HAP-1 (cell line): ENCODE results near the gene ZDHHC7.
"Not testable (repeated sequence)": the region's sequence is repeated elsewhere in the genome, so short reads cannot be mapped to it uniquely, and the experiment has no call there.

Experiments used
- DNase-seq, 2 experiments: peaks; one replicate each; pipeline ENCODE4 v3.0.0-alpha.2; 2016 to 2020; ENCODE audit warnings: low spot score in 2 of 2
- H3K27me3 ChIP-seq: fragments of 250-450 bp; sonication (Bioruptor Pico); 2 replicates; pipeline ENCODE4 v1.5.1; 2020; ENCODE audit warnings: low read depth, mild to moderate bottlenecking, moderate library complexity
- H3K36me3 ChIP-seq: fragments of 250-450 bp; sonication (Bioruptor Pico); replicated peaks from 2 replicates; pipeline ENCODE4 v1.5.1; 2020; ENCODE audit warnings: mild to moderate bottlenecking
- H3K4me1 ChIP-seq: fragments of 250-450 bp; sonication (Bioruptor Pico); 2 replicates; pipeline ENCODE4 v1.5.1; 2020; ENCODE audit warnings: mild to moderate bottlenecking
- H3K4me3 ChIP-seq: fragments of 250-450 bp; sonication (Bioruptor Pico); 2 replicates; pipeline ENCODE4 v1.5.1; 2020; ENCODE audit warnings: mild to moderate bottlenecking, moderate library complexity
- H3K9me3 ChIP-seq: fragments of 250-450 bp; sonication (Bioruptor Pico); 2 replicates; pipeline ENCODE4 v1.5.1; 2020; ENCODE audit warnings: mild to moderate bottlenecking, moderate library complexity
- in situ Hi-C: fragments of 300-500 bp; cut with MboI; formaldehyde crosslinking; loops from 3 replicates; pipeline ENCODE4 v1.14.3; 2020; ENCODE audit warnings: low sequenced_read_pairs, inconsistent platforms, mixed read lengths

The ZDHHC7 gene

GRCh38 chr16:84950906-84951305 lies 60.4 kb downstream of the ZDHHC7 start:
- H3K36me3 ChIP-seq = no peaks in the 10 kb centered on the region
- no peaks in the 10 kb centered on the region for H3K4me1 ChIP-seq
- H3K4me3 ChIP-seq = no peak overlapping the region
- DNase-seq = peak in 1 of 2 experiments; percentile 67
- no peaks in the 10 kb centered on the region for H3K27me3 ChIP-seq
- in situ Hi-C loops = no loop called here
- H3K9me3 ChIP-seq = no peaks in the 10 kb centered on the region

DNA sequence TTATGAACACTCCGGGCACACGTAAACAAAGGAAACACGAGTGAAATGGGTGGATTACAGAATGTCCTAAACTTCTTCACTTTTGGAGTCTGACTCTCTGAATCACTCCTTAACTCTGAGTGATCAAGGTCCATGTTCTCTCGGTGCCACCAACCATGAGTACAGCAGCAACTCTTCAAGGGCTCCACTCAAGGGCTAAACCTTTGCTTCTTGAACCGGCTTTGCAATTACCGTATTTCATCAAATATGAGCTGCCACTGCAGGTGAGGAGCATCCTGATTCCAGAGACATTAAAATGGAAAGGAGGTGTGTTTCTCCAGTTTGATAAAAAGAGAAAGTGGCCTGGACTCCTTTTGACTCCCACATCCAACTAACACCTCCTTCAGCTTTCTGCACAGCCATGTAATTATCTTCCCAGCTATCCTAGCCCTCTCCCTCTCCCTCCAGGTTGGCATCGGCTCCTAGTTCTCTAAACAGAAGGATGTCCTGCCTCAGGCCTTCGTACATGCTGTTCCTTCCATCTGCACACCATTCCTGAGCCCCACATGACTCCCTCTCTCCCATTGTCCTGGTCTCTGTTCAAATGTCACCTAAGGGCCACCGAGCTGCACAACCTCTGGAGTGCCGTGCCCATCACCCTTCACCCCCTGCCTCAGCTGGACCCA lies 61.4 kb downstream of the ZDHHC7 start:
- DNase-seq = no peak
- Histone ChIP-seq H3K9me3 (no peaks in the 10 kb centered on the region), H3K36me3 (no peaks in the 10 kb centered on the region), H3K4me1 (no peaks in the 10 kb centered on the region), H3K4me3 (no peak overlapping the region), H3K27me3 (no peaks in the 10 kb centered on the region)
- in situ Hi-C loops = no loop called here

GRCh38 chr16:84948851-84949610 lies 62.3 kb downstream of the ZDHHC7 start:
- no peak overlapping the region for H3K4me3 ChIP-seq
- H3K4me1 ChIP-seq = no peaks in the 10 kb centered on the region
- no peaks in the 10 kb centered on the region for H3K9me3 ChIP-seq
- DNase-seq = no peak
- in situ Hi-C loops = no loop called here
- no peaks in the 10 kb centered on the region for H3K36me3 ChIP-seq
- H3K27me3 ChIP-seq = no peaks in the 10 kb centered on the region

DNA sequence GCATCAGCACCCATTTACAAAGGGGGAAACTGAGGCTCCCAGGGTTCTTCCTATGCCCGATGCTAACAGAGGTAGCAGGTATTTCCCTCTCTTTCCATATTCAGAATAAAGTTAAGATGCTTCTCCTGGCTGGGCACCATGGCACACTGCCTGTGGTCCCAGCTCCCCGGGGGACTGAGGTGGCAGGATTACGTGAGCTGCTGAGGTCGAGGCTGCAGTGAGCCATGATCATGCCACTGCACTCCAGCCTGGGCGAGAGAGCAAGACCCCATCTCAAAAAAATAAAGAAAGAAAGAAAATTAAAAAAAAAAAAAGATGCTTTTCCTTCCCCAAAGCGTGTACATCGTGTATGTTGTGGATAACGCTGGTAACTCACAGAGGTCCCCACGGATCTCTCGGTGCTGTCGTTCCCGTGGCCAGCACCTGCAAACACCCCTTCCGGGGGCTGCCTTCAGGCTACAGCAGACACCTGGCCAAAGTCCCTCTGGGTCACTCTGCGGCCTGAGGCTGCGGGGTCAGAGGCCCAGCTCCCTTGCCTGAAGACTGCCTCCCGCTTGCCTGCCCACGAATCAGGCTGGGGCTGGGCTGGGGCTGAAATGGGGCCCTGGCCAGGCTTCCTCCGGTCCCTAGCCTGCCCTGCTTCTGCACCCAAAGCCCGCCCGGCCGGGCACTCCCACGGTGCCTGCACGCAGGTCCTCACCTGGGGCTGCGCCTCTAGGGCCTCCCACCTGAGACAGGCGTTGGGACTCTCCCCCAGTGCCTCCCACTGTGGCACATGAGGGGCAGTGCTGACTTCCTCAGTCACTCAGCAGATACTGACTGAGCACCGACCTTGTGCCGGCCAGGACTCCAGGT lies 63.1 kb downstream of the ZDHHC7 start:
- H3K4me1 ChIP-seq = no peaks in the 10 kb centered on the region
- no peaks in the 10 kb centered on the region for H3K36me3 ChIP-seq
- H3K27me3 ChIP-seq = no peaks in the 10 kb centered on the region
- no peaks in the 10 kb centered on the region for H3K9me3 ChIP-seq
- H3K4me3 ChIP-seq = no peak overlapping the region
- in situ Hi-C loops = no loop called here
- no peak for DNase-seq

- H3K4me1 ChIP-seq = no peaks in the 10 kb centered on the region
- H3K9me3 ChIP-seq = no peaks in the 10 kb centered on the region
- no peak for DNase-seq
- in situ Hi-C loops = no loop called here
- H3K36me3 ChIP-seq = no peaks in the 10 kb centered on the region
- no peaks in the 10 kb centered on the region for H3K27me3 ChIP-seq
- no peak overlapping the region for H3K4me3 ChIP-seq
Measured at GRCh38 chr16:84947022-84947421, 64.3 kb downstream of the ZDHHC7 start.

DNA sequence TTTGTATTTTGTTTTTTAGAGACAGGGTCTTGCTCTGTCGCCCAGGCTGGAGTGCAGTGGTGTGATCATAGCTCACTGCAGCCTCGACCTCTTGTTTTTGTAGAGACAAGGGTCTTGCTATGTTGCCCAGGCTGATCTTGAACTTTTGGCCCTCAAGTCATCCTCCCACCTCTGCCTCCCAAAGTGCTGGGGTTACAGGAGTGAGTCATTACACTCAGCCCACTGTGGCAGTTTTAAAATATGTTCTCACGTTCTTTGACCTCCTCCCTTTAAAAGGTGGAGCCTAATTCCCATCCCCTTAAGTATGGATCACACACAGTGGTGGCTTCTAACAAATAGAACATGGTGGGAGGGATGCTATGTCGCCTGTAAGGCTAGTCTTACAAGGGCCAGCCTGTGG lies 67.7 kb downstream of the ZDHHC7 start:
- Histone ChIP-seq H3K36me3 (no peaks in the 10 kb centered on the region), H3K9me3 (no peaks in the 10 kb centered on the region), H3K4me1 (no peaks in the 10 kb centered on the region), H3K27me3 (no peaks in the 10 kb centered on the region), H3K4me3 (no peak overlapping the region)
- in situ Hi-C loops = no loop called here
- DNase-seq = no peak

GRCh38 chr16:84942786-84943185 lies 68.5 kb downstream of the ZDHHC7 start:
- Histone ChIP-seq H3K4me3 (no peak overlapping the region), H3K9me3 (no peaks in the 10 kb centered on the region), H3K4me1 (no peaks in the 10 kb centered on the region), H3K27me3 (no peaks in the 10 kb centered on the region), H3K36me3 (no peaks in the 10 kb centered on the region)
- no peak for DNase-seq
- in situ Hi-C loops = no loop called here

GRCh38 chr16:84941921-84942320 lies 69.4 kb downstream of the ZDHHC7 start:
- H3K9me3 ChIP-seq = no peaks in the 10 kb centered on the region
- DNase-seq = no peak
- H3K27me3 ChIP-seq = no peaks in the 10 kb centered on the region; the same call in 1 of the 2 replicates
- H3K4me3 ChIP-seq = no peak overlapping the region
- H3K4me1 ChIP-seq = no peaks in the 10 kb centered on the region
- H3K36me3 ChIP-seq = no peaks in the 10 kb centered on the region
- in situ Hi-C loops = no loop called here

GRCh38 chr16:84940670-84941551 lies 70.4 kb downstream of the ZDHHC7 start:
- no peaks in the 10 kb centered on the region for H3K36me3 ChIP-seq
- no peak for DNase-seq
- H3K4me1 ChIP-seq = no peaks in the 10 kb centered on the region
- H3K4me3 ChIP-seq = no peak overlapping the region
- no peaks in the 10 kb centered on the region; the same call in 1 of the 2 replicates for H3K27me3 ChIP-seq
- H3K9me3 ChIP-seq = no peaks in the 10 kb centered on the region
- in situ Hi-C loops = no loop called here

GRCh38 chr16:84938616-84939015 lies 72.7 kb downstream of the ZDHHC7 start:
- H3K36me3 ChIP-seq, H3K4me3 ChIP-seq, H3K4me1 ChIP-seq, H3K9me3 ChIP-seq, in situ Hi-C loops, DNase-seq, H3K27me3 ChIP-seq: not testable (repeated sequence)

- no peak overlapping the region for H3K4me3 ChIP-seq
- in situ Hi-C loops = no loop called here
- no peak for DNase-seq
- no peaks in the 10 kb centered on the region; the same call in 1 of the 2 replicates for H3K27me3 ChIP-seq
- H3K36me3 ChIP-seq = no peaks in the 10 kb centered on the region
- H3K9me3 ChIP-seq = no peaks in the 10 kb centered on the region
- no peaks in the 10 kb centered on the region for H3K4me1 ChIP-seq
Measured at GRCh38 chr16:84937196-84938005, 73.9 kb downstream of the ZDHHC7 start.

DNA sequence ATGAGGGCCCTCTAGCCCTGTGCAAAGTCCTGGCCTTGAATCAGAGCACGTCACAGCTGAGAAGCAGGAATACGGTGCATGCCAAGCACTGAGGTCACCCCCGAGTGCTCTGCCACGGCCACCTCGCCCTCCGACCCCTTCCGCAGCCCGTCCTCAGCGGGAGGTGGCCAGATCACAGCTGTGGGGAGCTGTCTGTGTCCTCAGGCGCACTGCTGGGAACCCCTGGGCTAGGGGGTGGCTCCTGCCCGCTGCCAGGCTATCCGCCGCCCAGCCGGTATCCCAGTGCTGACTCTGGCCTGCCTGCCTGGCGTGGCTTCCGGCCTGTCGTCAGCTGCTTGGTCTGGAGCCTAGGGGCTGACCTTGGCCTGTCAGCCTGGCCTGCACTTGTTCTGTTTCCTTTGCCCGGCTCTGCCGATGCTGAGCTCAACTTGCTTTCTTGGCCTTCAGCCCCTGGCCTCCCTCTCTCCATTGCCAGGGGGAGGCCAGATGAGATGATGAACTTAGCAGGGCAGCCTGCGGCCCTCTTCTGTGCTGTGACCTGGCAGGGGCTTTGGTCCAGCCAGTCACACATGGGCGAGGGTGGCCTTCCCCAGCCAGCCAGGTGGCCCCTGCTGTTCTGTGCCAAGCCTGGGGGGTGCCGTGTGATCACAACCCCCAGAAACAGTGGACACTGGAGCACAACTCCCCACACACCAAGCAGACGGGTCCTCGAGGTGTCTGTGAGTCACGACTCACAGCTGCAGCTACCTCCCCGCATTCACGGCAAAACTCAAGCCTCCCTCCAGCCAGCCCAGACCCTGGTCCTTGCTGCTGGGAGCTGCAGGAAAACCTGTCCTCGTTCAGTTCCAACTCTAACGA lies 77.3 kb downstream of the ZDHHC7 start:
- no peaks in the 10 kb centered on the region for H3K9me3 ChIP-seq
- no peak overlapping the region for H3K4me3 ChIP-seq
- no peaks in the 10 kb centered on the region; the same call in 1 of the 2 replicates for H3K27me3 ChIP-seq
- H3K4me1 ChIP-seq = no peaks in the 10 kb centered on the region
- H3K36me3 ChIP-seq = no peaks in the 10 kb centered on the region
- in situ Hi-C loops = no loop called here
- no peak for DNase-seq
